ENCODE results near the gene CCDC91. TPM values are rescaled to one million over a fixed set of nuclear protein-coding genes. Genes with fewer than 3 reads are reported as not detected.

Gene CCDC91
- total and polyA plus RNA-seq, 2 of the 4 experiments (the other 2 are of a cell fraction), result 8.6 to 14.7 TPM

DNA sequence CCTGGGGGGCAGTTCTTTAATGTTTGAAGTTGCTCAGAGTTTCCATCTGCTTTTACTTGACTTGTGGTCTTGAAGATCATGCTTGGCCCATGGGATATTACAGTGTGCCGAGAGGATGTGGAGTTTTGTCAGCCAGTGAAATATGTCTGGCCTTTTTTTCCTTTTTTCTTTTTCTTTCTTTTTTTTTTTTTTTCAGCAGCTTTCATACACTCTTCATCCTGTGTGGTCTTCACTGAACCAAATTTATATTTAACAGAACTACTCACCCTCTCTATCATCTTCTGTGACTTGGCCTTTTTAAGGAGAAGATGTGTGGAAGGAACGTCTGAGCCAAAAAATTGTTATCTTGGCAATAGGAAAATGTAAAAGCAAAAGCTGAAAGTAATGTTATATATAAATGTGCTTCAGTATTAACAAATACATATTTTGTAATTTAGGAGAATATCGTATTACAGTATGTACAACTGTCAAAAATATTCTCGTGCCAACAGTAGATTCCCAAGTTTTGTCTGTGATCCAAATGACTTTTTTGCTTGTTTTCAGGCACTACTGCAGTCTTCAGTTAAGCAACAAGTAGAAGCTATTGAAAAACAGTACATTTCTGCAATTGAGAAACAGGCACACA, 200.6 kb downstream of the CCDC91 start:
- Histone ChIP-seq H3K36me3 (ENCODE audit: control insufficient read depth, insufficient read depth, low read length) (no peaks in the 10 kb centered on the region), H2BK120ac (ENCODE audit: low read depth, low read length) (0 out of 2 replicates have a peak overlapping the region, but pooled peaks have one; percentile 1), H3K4me2 (ENCODE audit: low read depth, low read length) (peak overlapping the region; percentile 69; the same call in 1 of the 2 replicates), H3K79me1 (ENCODE audit: low read depth in 1 of 2, low read length in 2 of 2) (no peaks in the 10 kb centered on the region), H3K18ac (ENCODE audit: low read depth, low read length) (peak overlapping the region; percentile 33; the same call in 1 of the 2 replicates), H3K4ac (ENCODE audit: low read depth, low read length) (no peak overlapping the region), H4K5ac (ENCODE audit: low read depth, low read length) (peak overlapping the region; percentile 26; the same call in 1 of the 2 replicates), H4K91ac (ENCODE audit: insufficient read depth, low read depth, low read length) (no peak overlapping the region), H2AFZ (replicated peaks; ENCODE audit: low read length, poor library complexity) (no peak overlapping the region), H3K9me1 (ENCODE audit: insufficient read depth, low read length) (no peaks in the 10 kb centered on the region), H2AK5ac (ENCODE audit: low read depth, low read length) (no peak overlapping the region), H2BK15ac (ENCODE audit: low read depth, low read length) (no peak overlapping the region; the same call in 2 of the 3 replicates), H3K23ac (ENCODE audit: low read depth, low read length) (peak overlapping the region; percentile 4; the same call in 1 of the 2 replicates), H3K27me3 (ENCODE audit: control insufficient read depth, insufficient read depth, low read length) (no peaks in the 10 kb centered on the region), H3K14ac (replicated peaks; ENCODE audit: low read depth, low read length) (0 out of 2 replicates have a peak overlapping the region, but pooled peaks have one; percentile 10), H3K27ac (ENCODE audit: insufficient read depth, low read length) (no peak overlapping the region), H4K8ac (ENCODE audit: low read depth in 2 of 2, low read length in 2 of 2) (peak overlapping the region; percentile 22 to 46; a peak in 1 of 4 replicates), H3K56ac (ENCODE audit: extremely low read depth, insufficient read depth, low read length) (no peak overlapping the region), H3K9me3 (ENCODE audit: control insufficient read depth, insufficient read depth, low read length) (no peaks in the 10 kb centered on the region), H3K4me1 (ENCODE audit: control insufficient read depth, insufficient read depth, low read length) (no peaks in the 10 kb centered on the region), H3K4me3 (ENCODE audit: insufficient read depth, low read depth, low read length) (no peak overlapping the region), H2AK9ac (replicated peaks; ENCODE audit: low read depth, low read length, poor library complexity) (no peak overlapping the region), H2BK5ac (ENCODE audit: low read depth, low read length, poor library complexity, severe bottlenecking) (peak overlapping the region; percentile 14), H2BK20ac (ENCODE audit: low read depth, low read length) (0 out of 2 replicates have a peak overlapping the region, but pooled peaks have one; percentile 70), H4K20me1 (ENCODE audit: insufficient read depth, low read length) (no peaks in the 10 kb centered on the region), H3K9ac (ENCODE audit: low read depth, low read length) (no peak overlapping the region)
- DNase-seq (peak; percentile 52), ATAC-seq (ENCODE audit: low read depth) (peak; percentile 42; the same call in 1 of the 2 replicates)
- CTCF ChIA-PET, result no interaction called here
- dilution Hi-C loops (cut with HindIII; ENCODE audit: low sequenced_read_pairs, unreplicated experiment), result no loop called here
- POLR2A ChIA-PET (ENCODE audit: unreplicated experiment), result no interaction called here
- TF ChIP-seq MXI1 (IDR thresholded peaks at IDR 0.05; ENCODE audit: borderline replicate concordance, low read depth, low read length) (no peak), POLR2A (IDR thresholded peaks at IDR 0.05; ENCODE audit: low read depth, low read length) (no peak)
- TF ChIP-seq, protein P1, sequence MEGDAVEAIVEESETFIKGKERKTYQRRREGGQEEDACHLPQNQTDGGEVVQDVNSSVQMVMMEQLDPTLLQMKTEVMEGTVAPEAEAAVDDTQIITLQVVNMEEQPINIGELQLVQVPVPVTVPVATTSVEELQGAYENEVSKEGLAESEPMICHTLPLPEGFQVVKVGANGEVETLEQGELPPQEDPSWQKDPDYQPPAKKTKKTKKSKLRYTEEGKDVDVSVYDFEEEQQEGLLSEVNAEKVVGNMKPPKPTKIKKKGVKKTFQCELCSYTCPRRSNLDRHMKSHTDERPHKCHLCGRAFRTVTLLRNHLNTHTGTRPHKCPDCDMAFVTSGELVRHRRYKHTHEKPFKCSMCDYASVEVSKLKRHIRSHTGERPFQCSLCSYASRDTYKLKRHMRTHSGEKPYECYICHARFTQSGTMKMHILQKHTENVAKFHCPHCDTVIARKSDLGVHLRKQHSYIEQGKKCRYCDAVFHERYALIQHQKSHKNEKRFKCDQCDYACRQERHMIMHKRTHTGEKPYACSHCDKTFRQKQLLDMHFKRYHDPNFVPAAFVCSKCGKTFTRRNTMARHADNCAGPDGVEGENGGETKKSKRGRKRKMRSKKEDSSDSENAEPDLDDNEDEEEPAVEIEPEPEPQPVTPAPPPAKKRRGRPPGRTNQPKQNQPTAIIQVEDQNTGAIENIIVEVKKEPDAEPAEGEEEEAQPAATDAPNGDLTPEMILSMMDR (conservative IDR thresholded peaks at IDR 0.05; ENCODE audit: low read depth, low read length), result no peak
- TF ChIP-seq, protein P2, sequence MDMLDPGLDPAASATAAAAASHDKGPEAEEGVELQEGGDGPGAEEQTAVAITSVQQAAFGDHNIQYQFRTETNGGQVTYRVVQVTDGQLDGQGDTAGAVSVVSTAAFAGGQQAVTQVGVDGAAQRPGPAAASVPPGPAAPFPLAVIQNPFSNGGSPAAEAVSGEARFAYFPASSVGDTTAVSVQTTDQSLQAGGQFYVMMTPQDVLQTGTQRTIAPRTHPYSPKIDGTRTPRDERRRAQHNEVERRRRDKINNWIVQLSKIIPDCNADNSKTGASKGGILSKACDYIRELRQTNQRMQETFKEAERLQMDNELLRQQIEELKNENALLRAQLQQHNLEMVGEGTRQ (IDR thresholded peaks at IDR 0.05; ENCODE audit: low read depth, low read length), result no peak
- intact Hi-C loops (cut with micrococcal nuclease), result no loop called here
- in situ Hi-C loops (cut with MboI; ENCODE audit: low sequenced_read_pairs), result no loop called here
- BruUV-seq (replicated peaks), result no TSS peak
- no CpG with 5 or more reads among the region's 4 CpGs for WGBS, 2 experiments (ENCODE audit: extremely low coverage in 2 of 2, insufficient read length in 1 of 2)

Data from IMR-90 (cell line).